HepG2 (cell line): ENCODE results near the gene NT5M. TPM values are rescaled to one million over a fixed set of nuclear protein-coding genes. Genes with fewer than 3 reads are reported as not detected.

Source experiments
- ATAC-seq: fragments of 200-7000 bp; cut with Tn5 transposase; 3 replicates; pipeline ENCODE4 v1.9.1; 2020; ENCODE audit warnings: mild to moderate bottlenecking, moderate library complexity
- BruUV-seq: library from RNA; stranded (reverse); fragments of 400-500 nt; replicated peaks from 2 replicates; lab custom pipeline; 2021; lab: Mats Ljungman, UMichigan
- CTCF ChIA-PET: fragments of 300-600 bp; formaldehyde crosslinking; extraction: SDS; loops from one replicate; lab custom pipeline; 2021; ENCODE audit warnings: low total read pairs, inconsistent platforms, low intra/inter-chr PET ratio; lab: Yijun Ruan, JAX
- POLR2A ChIA-PET: fragments of 350-600 bp; sonication (Branson Sonifier 250); formaldehyde crosslinking; loops from one replicate; lab custom pipeline; 2020; ENCODE audit warnings: antibody characterized with exemption, inconsistent platforms; lab: Yijun Ruan, JAX
- DNase-seq: peaks from one replicate; pipeline ENCODE4 v3.0.0-alpha.2; 2015; ENCODE audit warnings: low spot score
- FAIRE-seq: peaks from 3 replicates; lab custom pipeline; 2011; peaks lifted over from hg19 to GRCh38; lab: Jason Lieb, UNC
- H2AFZ ChIP-seq: one replicate; pipeline ENCODE4 v1.6.1; 2011; ENCODE audit warnings: low read length, inconsistent platforms
- H3K27ac ChIP-seq: fragments of 300-600 bp; 3 replicates; pipeline ENCODE4 v1.8.0; 2011; ENCODE audit warnings: mixed run types, mild to moderate bottlenecking, mixed read lengths, low read length, inconsistent platforms; ENCODE audit not compliant: insufficient read depth; ENCODE audit errors: extremely low read length
- H3K27me3 ChIP-seq, 2 experiments: fragments of 200-600 bp in 1 of 2; 2 replicates in 1 of 2; 3 replicates in 1 of 2; pipeline versions ENCODE4 v1.6.0 to v1.8.0; 2011; ENCODE audit warnings: low read length in 2 of 2, mild to moderate bottlenecking in 2 of 2, moderate library complexity in 2 of 2, inconsistent platforms in 1 of 2; ENCODE audit not compliant: insufficient read depth in 2 of 2, control insufficient read depth in 1 of 2
- H3K36me3 ChIP-seq, 2 experiments: fragments of 200-600 bp in 1 of 2; replicated peaks in 1 of 2; 2 replicates in 1 of 2; 3 replicates in 1 of 2; pipeline versions ENCODE4 v1.5.1 to v1.8.0; 2011; ENCODE audit warnings: low read length in 2 of 2, inconsistent platforms in 1 of 2; ENCODE audit not compliant: insufficient read depth in 2 of 2, control insufficient read depth in 1 of 2
- H3K4me1 ChIP-seq: 2 replicates; pipeline ENCODE4 v1.5.1; 2012; ENCODE audit warnings: low read length, inconsistent platforms; ENCODE audit not compliant: insufficient read depth
- H3K4me2 ChIP-seq: 2 replicates; pipeline ENCODE4 v1.6.0; 2011; ENCODE audit warnings: low read depth, low read length, inconsistent platforms
- H3K4me3 ChIP-seq, 3 experiments: fragments of 200-600 bp in 1 of 3; sonication (generic), shearing (Covaris generic) in 1 of 3; replicated peaks in 1 of 3; 2 replicates each; pipeline ENCODE4 v1.5.1; 2011 to 2016; ENCODE audit warnings: low read length in 3 of 3, inconsistent platforms in 2 of 3, low read depth in 2 of 3, mild to moderate bottlenecking in 2 of 3, control low read depth in 1 of 3, mixed read lengths in 1 of 3; ENCODE audit not compliant: insufficient read depth in 1 of 3
- H3K79me2 ChIP-seq: one replicate; pipeline ENCODE4 v1.6.1; 2011; ENCODE audit warnings: low read length, inconsistent platforms; ENCODE audit not compliant: insufficient read depth
- H3K9ac ChIP-seq: 2 replicates; pipeline ENCODE4 v1.6.0; 2011; ENCODE audit warnings: mild to moderate bottlenecking, low read depth, low read length, inconsistent platforms; ENCODE audit not compliant: insufficient read depth
- H3K9me3 ChIP-seq: 2 replicates; pipeline ENCODE4 v1.5.1; 2012; ENCODE audit warnings: mild to moderate bottlenecking, low read length
- H4K20me1 ChIP-seq: 2 replicates; pipeline ENCODE4 v1.6.0; 2011; ENCODE audit warnings: inconsistent platforms, mild to moderate bottlenecking, low read length, moderate library complexity; ENCODE audit not compliant: insufficient read depth
- ADNP ChIP-seq: sonication (generic); formaldehyde crosslinking; IDR thresholded peaks from 2 replicates; pipeline ENCODE4 v1.4.0; 2020; ENCODE audit warnings: missing genetic modification reagents
- KDM1A ChIP-seq: IDR thresholded peaks from 2 replicates; pipeline ENCODE4 v1.6.1; 2016; ENCODE audit warnings: missing compliant biosample characterization
- MLXIP ChIP-seq: sonication (generic); formaldehyde crosslinking; IDR thresholded peaks from 2 replicates; pipeline ENCODE4 v1.9.0; 2021; ENCODE audit warnings: missing genetic modification reagents, borderline replicate concordance
- MXI1 ChIP-seq: IDR thresholded peaks from 3 replicates; pipeline ENCODE4 v1.6.1; 2012; ENCODE audit warnings: low read depth, low read length, inconsistent platforms, borderline replicate concordance
- SAP130 ChIP-seq: IDR thresholded peaks from 2 replicates; pipeline ENCODE4 v1.6.1; 2016; ENCODE audit warnings: low read depth
- SATB2 ChIP-seq: sonication (generic); formaldehyde crosslinking; IDR thresholded peaks from 2 replicates; pipeline ENCODE4 v1.5.0; 2020; ENCODE audit warnings: missing genetic modification reagents
- SIN3B ChIP-seq: fragments of 150-350 bp; IDR thresholded peaks from 2 replicates; pipeline ENCODE4 v1.6.1; 2014; ENCODE audit warnings: low read length
- ZMYM3 ChIP-seq: sonication (generic); formaldehyde crosslinking; IDR thresholded peaks from 2 replicates; pipeline ENCODE4 v1.5.1; 2020; ENCODE audit warnings: mild to moderate bottlenecking, missing genetic modification reagents
- ZNF121 ChIP-seq: sonication (generic); formaldehyde crosslinking; IDR thresholded peaks from 2 replicates; pipeline ENCODE4 v1.5.0; 2020; ENCODE audit warnings: mild to moderate bottlenecking, missing genetic modification reagents
- ZNF468 ChIP-seq: sonication (generic); formaldehyde crosslinking; IDR thresholded peaks from 2 replicates; pipeline ENCODE4 v1.8.0; 2022; ENCODE audit warnings: mild to moderate bottlenecking, moderate library complexity, missing genetic modification reagents
- ZNF513 ChIP-seq: sonication (generic); formaldehyde crosslinking; conservative IDR thresholded peaks from 2 replicates; pipeline ENCODE4 v1.5.0; 2020; ENCODE audit warnings: missing genetic modification reagents
- ZNF572 ChIP-seq: sonication (generic); formaldehyde crosslinking; IDR thresholded peaks from 2 replicates; pipeline ENCODE4 v1.5.1; 2020; ENCODE audit warnings: mild to moderate bottlenecking, missing genetic modification reagents
- ZNF768 ChIP-seq: sonication (generic); formaldehyde crosslinking; IDR thresholded peaks from 2 replicates; pipeline ENCODE4 v1.4.0; 2020; ENCODE audit warnings: missing genetic modification reagents
- WGBS: methylation state at CpG from one replicate; pipeline ENCODE4 v1.1.6; 2017; ENCODE audit warnings: low lambda C conversion rate; 5-methylcytosine and 5-hydroxymethylcytosine counted together
- in situ Hi-C: cut with HindIII; loops from 2 replicates; pipeline ENCODE4 v1.10.0; 2017; ENCODE audit warnings: low pct_unique_long_range_greater_than_20kb; ENCODE audit not compliant: extremely low pct_ligation_motif_present
- intact Hi-C: fragments of 100-400 bp; cut with micrococcal nuclease; formaldehyde crosslinking; loops from one replicate; pipeline ENCODE4 v1.10.0; 2022; ENCODE audit not compliant: unreplicated experiment
- polyA plus RNA-seq, 8 experiments: library from polyadenylated mRNA; depleted of rRNA in 3 of 8; stranded (reverse) in 7 of 8; unstranded in 1 of 8; fragments of >200 nt; fragmentation: Illumina TruSeq in 4 of 8; extraction: Trizol in 4 of 8; gene quantifications; 2 replicates each; pipeline versions ENCODE4 v1.2.1 to v1.2.3, GENCODE V29; 2011 to 2016; ENCODE audit warnings: low read depth in 4 of 8, missing spikeins in 1 of 8, mixed read lengths in 1 of 8; ENCODE audit not compliant: insufficient read depth in 1 of 8
- total RNA-seq, 5 experiments: library from RNA; depleted of rRNA; stranded (reverse); fragments of >200 nt; fragmentation: Illumina TruSeq; extraction: Trizol; gene quantifications; 2 replicates each; pipeline ENCODE4 v1.2.3, GENCODE V29; 2016; ENCODE audit warnings: low read depth in 1 of 5
- TF ChIP-seq, protein P1 (sequence below): sonication (generic); formaldehyde crosslinking; IDR thresholded peaks from 2 replicates; pipeline ENCODE4 v1.4.0; 2020; ENCODE audit warnings: missing genetic modification reagents

The NT5M gene
- total and polyA plus RNA-seq, 2 of the 13 experiments (the other 11 are each of a cell fraction or from before 2014, with no cell fraction given) = 0.55 to 0.78 TPM

GRCh38 chr17:17387498-17388362 is 84.6 kb downstream of the NT5M start (continued):
- TF ChIP-seq ZNF121 (0 out of 2 replicates have a peak, but pooled peaks have one; percentile 25), SAP130 (CRISPR knock-in tag) (peak; percentile 38)

DNA sequence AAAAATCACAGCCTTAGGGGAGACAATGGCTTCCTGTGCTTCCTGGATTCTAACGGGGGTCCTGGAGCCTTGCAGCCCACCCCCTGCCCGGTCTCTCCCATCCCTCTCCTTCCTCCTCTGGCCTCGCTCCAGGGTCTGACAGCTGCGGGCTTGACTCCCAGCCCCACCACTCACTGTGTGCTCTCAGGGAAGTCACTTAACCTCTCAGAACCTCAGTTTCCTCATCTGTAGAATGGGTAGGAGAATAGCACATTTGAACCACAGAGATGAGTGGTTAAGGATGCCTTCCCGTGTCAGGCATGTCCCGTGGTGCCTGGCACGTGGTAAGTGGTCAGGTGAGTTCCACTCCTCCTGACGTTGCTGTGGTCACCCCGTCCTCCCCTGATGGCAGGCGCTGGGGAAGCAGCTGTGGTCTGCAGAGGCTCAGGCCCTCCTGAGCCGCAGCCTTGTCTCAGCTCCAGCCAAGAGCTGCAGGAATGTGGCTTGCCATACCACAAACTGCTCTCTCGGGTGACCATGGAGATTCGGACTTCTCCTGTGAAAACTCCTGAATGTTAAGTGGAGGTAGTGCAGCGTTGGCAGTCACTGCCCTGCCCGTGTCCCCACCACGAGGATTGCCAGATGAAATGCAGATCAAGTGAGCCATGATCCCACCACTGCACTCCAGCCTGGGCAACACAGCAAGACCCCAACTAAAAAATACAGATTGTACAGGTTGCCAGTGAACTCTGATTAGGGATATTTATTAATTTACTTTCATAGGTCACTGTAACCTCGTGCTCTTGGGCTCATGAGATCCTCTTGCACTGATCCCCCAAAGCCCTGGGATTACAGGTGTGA is 85.7 kb downstream of the NT5M start:
- WGBS = 79% methylated on average over 5 of the region's 17 CpGs
- Histone ChIP-seq H3K9ac (no peak overlapping the region), H3K4me2 (0 out of 2 replicates have a peak overlapping the region, but pooled peaks have one; percentile 86), H3K9me3 (no peaks in the 10 kb centered on the region), H3K27ac (no peak overlapping the region), H4K20me1 (no peaks in the 10 kb centered on the region), H3K36me3 (no peaks in the 10 kb centered on the region), H3K27me3 (peaks cover 1 to 19% of the 10 kb centered on the region in 2 experiments; a peak in 4 of 5 replicates), H3K4me3 (no peak overlapping the region), H3K4me1 (peaks cover 19% of the 10 kb centered on the region), H2AFZ (no peak overlapping the region), H3K79me2 (no peaks in the 10 kb centered on the region)
- DNase-seq = no peak
- intact Hi-C loops = no loop called here
- in situ Hi-C loops = no loop called here
- no peak for FAIRE-seq
- POLR2A ChIA-PET = interaction anchor here (1.2 to 1.7 kb wide), 5 partner anchors 19 to 107 kb away, joined by 3 to 14 read pairs (median 4); partner anchors contain the start of gene RASD1
- no TSS peak for BruUV-seq
- ATAC-seq = no peak
- CTCF ChIA-PET = interaction anchor here (1.5 to 3.5 kb wide), 2 partner anchors 33 to 51 kb away, joined by 8 to 16 read pairs; no protein-coding TSS in a partner anchor
- TF ChIP-seq, protein P1, sequence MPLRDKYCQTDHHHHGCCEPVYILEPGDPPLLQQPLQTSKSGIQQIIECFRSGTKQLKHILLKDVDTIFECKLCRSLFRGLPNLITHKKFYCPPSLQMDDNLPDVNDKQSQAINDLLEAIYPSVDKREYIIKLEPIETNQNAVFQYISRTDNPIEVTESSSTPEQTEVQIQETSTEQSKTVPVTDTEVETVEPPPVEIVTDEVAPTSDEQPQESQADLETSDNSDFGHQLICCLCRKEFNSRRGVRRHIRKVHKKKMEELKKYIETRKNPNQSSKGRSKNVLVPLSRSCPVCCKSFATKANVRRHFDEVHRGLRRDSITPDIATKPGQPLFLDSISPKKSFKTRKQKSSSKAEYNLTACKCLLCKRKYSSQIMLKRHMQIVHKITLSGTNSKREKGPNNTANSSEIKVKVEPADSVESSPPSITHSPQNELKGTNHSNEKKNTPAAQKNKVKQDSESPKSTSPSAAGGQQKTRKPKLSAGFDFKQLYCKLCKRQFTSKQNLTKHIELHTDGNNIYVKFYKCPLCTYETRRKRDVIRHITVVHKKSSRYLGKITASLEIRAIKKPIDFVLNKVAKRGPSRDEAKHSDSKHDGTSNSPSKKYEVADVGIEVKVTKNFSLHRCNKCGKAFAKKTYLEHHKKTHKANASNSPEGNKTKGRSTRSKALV = no peak
- TF ChIP-seq MXI1 (no peak), ADNP (CRISPR knock-in tag) (peak; percentile 68; the same call in 1 of the 2 replicates), MLXIP (CRISPR knock-in tag) (no peak), ZNF513 (no peak), SIN3B (no peak), ZMYM3 (CRISPR knock-in tag) (peak; percentile 89), ZNF468 (CRISPR knock-in tag) (no peak), KDM1A (CRISPR knock-in tag) (0 out of 2 replicates have a peak, but pooled peaks have one; percentile 56), ZNF121 (peak; percentile 81), ZNF572 (CRISPR knock-in tag) (no peak), SATB2 (CRISPR knock-in tag) (no peak), ZNF768 (CRISPR knock-in tag) (peak; percentile 53)
